HG03432 (cell line): ENCODE results near the gene TSR1.
A peak's percentile ranks its signal among the peaks of the same experiment; 100 is the strongest.

Experiments used
- ATAC-seq: cut with Tn5 transposase; IDR thresholded peaks from one replicate; pipeline ENCODE4 v1.9.1; 2021; ENCODE audit warnings: mild to moderate bottlenecking, moderate library complexity; ENCODE audit not compliant: unreplicated experiment

Gene TSR1

GRCh38 chr17:2336215-2336851 lies at the start of gene TSR1:
TSS of gene TSR1 (minus strand) at chr17:2336457. CDS start at chr17:2336427, 30 bp downstream.
- peak; percentile 76 for ATAC-seq

DNA sequence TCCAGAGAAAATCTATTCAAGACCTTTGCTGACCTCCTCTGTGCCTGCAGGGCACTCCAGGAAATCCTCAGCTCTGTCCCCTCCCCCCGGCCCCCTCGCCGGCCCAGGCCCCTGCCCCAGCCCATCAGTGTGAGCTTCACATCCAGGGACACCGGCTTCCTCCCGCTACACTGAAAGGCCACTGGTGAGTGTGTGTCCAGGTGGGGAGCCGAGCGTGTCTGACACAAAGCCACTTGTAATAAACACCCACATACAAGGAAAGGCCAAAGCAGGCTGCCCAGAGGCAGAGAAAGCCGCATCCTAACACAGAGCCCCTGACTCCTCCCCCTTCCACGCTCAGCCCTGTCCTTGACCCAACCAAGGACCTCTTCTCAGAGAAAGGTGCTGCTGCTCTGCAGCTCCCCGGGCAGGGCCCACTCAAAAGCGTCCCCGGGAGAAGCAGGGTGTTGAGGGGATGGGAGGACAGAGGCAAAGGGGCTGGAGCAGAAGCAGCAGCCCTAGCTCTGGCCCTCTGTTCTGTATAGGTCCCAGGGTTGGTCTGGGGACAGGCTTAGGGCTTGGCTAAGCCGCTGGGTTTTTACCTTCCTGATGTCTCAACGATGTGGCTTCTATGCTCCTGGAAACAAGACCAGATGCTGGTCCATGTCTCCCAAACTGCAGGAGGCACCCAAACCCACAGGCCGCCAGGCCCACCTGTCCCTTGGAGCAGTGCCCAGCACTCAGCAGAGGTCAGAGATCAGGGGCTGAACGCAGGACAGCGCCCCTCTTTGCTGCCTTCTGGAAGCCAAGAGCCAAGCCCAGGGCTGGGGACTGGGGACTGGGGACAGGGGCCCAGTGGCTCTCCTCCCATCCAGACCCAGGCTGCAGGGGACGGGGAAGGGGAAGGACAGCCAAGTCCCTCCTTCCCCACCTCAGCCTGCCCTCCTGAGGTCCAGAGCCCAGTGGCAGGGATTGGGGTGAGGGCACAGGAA lies 49.3 kb upstream of the TSR1 start:
- ATAC-seq, result no peak

GRCh38 chr17:2384439-2385127 lies 48.3 kb upstream of the TSR1 start:
- no peak for ATAC-seq

- no peak for ATAC-seq
Observed at GRCh38 chr17:2383628-2384167, 47.4 kb upstream of the TSR1 start.

DNA sequence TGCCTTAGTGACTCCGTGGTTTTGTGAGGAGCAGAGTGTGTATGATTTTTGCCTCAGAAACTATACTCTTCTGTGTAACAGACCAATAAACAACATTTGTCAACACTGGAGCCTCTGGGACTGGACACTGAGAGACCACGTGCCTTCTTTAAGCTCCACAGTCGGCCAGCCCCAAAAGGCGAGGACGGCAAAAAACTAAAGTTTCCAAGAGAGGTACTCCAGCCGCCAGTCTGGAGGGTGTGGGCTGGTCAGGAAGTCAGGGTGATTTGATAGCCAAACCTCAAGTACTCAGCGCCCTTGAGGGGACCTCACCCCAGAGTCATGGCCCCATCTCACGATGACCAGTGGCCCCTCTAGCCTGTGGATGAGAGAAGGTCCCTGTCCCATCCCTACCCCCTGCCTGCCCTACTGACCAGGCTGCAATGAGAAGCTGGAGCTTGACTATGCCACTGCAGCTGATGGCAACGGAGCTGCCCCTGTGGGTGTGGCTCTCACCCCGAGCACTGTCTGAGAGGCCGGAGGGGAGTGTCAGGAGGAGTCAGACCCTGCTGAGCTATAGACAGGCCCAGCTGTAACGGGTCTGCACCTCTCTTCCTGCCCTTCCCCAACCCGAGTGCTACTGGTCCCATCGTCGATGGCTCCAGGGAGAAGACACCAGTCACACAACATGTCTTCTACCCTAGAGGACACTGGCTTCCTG lies 44.8 kb upstream of the TSR1 start:
- ATAC-seq, result no peak

DNA sequence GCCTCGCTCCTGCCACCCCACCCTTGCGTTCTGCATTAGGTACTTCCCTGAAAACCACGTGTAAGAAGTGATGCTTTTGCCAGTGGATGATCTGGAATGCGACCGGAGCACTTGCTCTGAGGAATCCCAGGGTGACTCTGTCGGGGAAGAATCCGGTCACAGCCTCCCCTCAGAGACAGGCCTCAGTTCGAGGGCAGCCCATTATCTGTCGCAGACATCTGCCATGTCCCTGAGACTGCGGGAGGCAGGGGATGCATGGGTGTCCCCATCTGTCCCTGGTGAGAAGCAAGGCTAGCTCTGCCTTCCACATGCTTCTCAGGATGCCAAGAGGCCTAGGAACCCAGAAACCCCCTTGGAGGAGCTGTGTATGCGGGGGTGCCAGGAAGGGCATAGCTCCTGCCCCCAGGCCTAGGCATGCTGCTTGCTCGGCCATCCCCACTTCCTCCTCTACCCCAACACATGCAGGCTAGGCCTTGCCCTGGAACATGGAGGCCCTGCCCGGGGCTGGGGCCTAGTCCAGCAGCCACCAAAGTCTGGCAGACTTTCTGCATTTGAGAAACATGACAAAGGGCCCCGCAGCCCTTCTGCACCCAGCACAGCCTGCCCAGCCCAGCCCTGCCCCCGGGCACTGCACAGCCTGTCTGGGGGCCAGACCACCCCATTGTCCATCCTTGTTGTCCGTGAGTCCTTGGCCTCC lies 44.1 kb upstream of the TSR1 start:
- ATAC-seq, result no peak

DNA sequence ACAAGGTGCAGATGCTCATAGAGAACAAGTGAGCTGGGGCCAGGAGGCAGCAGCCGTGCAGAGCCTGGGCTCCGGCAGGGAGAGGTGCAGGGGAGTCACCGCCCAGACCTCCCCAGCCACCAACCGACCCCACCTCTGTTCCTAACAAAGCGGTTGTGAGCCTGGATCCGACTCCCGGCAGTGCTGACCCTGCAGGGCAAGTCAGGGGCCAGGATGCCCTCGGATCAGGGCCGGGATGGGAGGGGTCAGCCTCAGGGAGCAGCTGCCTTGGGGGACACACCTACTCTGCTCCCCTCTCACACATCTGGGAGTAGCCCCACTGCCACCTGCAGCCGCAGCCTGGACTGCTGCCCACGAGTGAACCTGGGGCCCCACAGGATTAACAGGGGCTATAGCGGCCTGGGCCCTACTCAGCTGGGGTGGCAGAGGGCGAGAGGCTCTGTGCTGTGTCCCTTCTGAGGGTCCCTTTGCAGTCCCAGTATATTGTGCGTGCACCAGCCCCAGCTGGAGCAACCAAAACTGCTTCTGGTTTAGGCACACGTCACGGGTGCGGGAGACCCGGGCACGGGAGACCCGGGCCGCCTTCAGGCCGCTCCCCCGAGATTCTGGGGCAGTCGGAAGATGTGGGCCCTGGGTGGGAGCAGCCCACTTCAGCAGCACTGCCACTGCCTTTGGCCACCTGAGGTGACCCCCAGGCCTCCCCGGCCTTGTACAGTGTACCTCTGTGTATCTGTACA lies 43.4 kb upstream of the TSR1 start:
- no peak for ATAC-seq

DNA sequence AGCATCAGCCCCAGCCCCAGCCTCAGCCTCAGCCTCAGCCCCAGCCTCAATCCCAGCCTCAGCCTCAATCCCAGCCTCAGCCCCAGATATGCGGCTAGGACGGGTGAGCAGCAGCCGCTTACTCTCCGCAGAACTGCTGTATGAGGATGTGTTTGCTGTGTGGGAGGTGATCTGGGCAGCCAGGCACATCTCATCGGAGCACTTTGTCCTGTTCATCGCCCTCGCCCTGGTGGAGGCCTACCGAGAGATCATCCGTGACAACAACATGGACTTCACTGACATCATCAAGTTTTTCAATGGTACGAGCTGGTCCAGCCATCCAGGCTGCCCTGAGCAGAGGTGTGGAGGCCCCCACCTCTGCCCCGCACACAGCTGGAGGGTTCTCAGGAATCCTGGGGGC lies 42.6 kb upstream of the TSR1 start:
- no peak for ATAC-seq

DNA sequence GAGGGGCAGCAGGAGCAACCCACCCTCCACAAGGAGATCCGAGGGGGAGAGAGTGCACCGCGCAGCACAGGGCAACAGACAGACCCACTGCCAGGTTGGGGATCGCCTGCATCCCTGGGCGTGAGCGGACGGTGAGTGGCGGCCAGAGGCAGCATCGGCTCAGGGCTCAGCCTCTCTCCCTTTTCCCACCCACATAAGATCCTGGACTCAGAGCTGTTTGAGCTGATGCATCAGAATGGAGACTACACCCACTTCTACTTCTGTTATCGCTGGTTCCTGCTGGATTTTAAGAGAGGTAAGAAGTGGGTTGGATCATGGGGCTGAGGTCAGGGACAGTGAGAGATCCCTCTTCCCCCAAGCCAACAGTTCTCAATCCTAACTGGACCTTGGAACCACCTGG lies 41.4 kb upstream of the TSR1 start:
- ATAC-seq, result no peak

- ATAC-seq, result no peak
Observed at GRCh38 chr17:2376107-2376506, 39.9 kb upstream of the TSR1 start.

DNA sequence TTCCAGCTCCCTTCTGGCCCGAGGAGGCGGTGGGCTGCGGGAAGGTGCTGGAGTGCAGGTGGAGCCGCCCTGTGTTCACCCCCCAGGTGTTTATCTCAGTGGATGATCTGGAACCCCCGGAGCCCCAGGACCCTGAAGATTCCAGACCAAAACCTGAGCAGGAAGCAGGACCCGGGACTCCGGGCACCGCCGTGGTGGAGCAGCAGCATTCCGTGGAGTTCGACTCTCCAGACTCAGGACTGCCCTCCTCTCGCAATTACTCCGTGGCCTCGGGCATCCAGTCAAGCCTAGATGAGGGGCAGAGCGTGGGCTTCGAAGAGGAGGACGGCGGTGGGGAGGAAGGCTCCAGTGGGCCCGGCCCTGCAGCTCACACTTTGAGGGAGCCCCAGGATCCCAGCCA lies 39.1 kb upstream of the TSR1 start:
- no peak for ATAC-seq

GRCh38 chr17:2374549-2375285 lies 38.5 kb upstream of the TSR1 start:
- ATAC-seq, result no peak

GRCh38 chr17:2373179-2373578 lies 36.9 kb upstream of the TSR1 start:
- no peak for ATAC-seq

- no peak for ATAC-seq
Observed at GRCh38 chr17:2372681-2373080, 36.4 kb upstream of the TSR1 start.

DNA sequence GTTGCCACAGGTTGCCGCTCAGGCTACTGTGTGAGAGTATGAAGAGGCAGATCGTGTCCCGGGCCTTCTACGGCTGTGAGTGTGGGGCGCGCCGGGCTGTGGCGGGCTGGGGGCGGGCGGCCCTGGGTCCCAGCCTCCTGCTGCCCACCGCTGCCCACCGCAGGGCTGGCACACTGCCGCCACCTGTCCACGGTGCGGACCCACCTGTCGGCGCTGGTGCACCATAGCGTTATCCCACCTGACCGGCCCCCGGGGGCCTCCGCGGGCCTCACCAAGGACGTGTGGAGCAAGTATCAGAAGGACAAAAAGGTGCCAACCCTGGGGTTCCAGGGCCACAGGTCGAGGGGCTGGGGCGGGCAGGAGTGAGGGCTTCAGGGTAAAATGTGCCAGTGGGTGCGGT lies 35.9 kb upstream of the TSR1 start:
- ATAC-seq, result no peak

- no peak for ATAC-seq
Observed at GRCh38 chr17:2371183-2372130, 35.2 kb upstream of the TSR1 start.

DNA sequence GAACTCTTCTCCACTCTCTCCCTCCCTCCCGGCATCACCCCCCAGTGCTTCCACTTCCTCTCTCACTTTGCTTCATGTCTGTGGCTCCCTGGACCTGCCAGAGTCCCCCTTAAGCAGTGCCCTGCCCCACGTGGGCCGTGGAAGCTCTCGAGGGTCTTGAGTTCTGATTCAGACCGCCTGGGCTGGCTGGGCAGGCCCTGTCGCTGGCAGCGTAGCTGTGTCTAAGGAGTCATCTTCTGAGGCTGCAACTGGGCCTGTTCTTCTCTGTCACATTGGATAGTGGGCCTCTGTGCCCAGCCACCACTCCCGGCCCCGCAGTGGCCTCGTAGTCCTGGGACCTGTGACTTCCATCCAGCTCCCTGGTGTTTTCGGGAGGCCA lies 33.9 kb upstream of the TSR1 start:
- ATAC-seq, result no peak
